ENCODE results near the gene ST8SIA6. TPM values are rescaled to one million over a fixed set of nuclear protein-coding genes. Genes with fewer than 3 reads are reported as not detected.
A peak's percentile ranks its signal among the peaks of the same experiment; 100 is the strongest.

The ST8SIA6 gene
- total and polyA plus RNA-seq, 9 of the 15 experiments (the other 6 are each of a cell fraction or from before 2014, with no cell fraction given), result 0.69 to 6.7 (median 5.0) TPM

DNA sequence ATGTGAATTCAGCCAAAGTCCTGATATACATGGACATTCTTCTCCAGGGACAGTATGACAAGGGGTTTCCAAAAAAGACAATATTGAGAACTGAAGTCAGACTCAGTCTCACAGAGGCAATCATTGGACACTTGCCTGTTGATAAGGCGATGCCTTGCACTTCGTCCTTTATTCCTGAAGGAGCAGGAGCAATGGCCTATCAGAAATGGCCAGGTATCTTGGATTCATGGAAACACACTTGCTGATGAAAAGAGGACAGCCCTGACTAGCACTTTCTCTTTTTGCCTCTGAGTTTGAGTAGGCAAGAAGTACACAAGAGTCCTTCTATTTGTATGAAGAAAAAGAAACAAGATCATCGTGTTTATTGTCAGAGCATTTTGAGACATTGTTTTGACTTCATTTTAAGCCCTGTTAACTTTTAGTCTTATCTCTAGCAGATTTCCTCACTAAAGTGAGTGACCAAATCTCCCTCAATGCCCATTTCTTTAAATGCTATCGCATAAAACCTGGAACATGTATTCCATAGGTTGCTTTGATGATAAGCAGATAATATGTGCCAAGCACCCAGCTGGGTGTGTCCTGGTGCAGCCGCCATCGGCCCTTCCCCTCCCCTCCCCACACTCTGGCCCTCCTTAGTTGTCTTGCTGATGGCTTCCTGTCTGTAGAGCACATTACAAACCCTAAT lies 26.6 kb downstream of the ST8SIA6 start:
- peak overlapping the region; percentile 86 for H2AFZ ChIP-seq (ENCODE audit: low read depth, low read length)
- DNase-seq (ENCODE audit: extremely low read depth in 1 of 4, low spot score in 3 of 4) (peak in 2 of 4 experiments; percentile 46 to 49), FAIRE-seq (no peak), ATAC-seq (no peak)
- no TSS peak for BruUV-seq (replicated peaks)
- H3K9me1 ChIP-seq (ENCODE audit: control insufficient read depth, insufficient read depth, low read length), result no peaks in the 10 kb centered on the region
- peak overlapping the region in 1 of 2 experiments; percentile 62; a peak in 2 of 4 replicates for H3K9ac ChIP-seq (ENCODE audit: insufficient read depth in 1 of 2, low read depth in 2 of 2, low read length in 2 of 2)
- ChIA-PET POLR2A (interaction anchor here (1.0 to 2.8 kb wide), 3 partner anchors 11 to 21 kb away, joined by 3 to 19 read pairs (median 3); no protein-coding TSS in a partner anchor), CTCF (ENCODE audit: low intra/inter-chr PET ratio) (no interaction called here)
- in situ Hi-C loops (cut with MboI) (no loop called here), intact Hi-C loops (cut with micrococcal nuclease) (no loop called here)
- H3K27ac ChIP-seq (ENCODE audit: extremely low read depth, low read depth, low read length), result peak overlapping the region; percentile 90
- no peak overlapping the region for H3K4me3 ChIP-seq
- no peaks in the 10 kb centered on the region for H3K27me3 ChIP-seq (ENCODE audit: control insufficient read depth in 2 of 2, insufficient read depth in 2 of 2, low read length in 2 of 2)
- H3K36me3 ChIP-seq (ENCODE audit: control insufficient read depth, insufficient read depth, low read length), result peaks cover 3% of the 10 kb centered on the region; the same call in 2 of the 3 replicates
- H3K79me2 ChIP-seq (ENCODE audit: control insufficient read depth, insufficient read depth, low read length), result peaks cover 13% of the 10 kb centered on the region; the same call in 1 of the 3 replicates
- no peaks in the 10 kb centered on the region for H3K9me3 ChIP-seq (replicated peaks; ENCODE audit: control insufficient read depth, insufficient read depth, low read depth, low read length)
- 4% methylated on average over 6 of the region's 6 CpGs for WGBS (ENCODE audit: insufficient coverage, low coverage, missing lambda C conversion rate)
- peak overlapping the region; percentile 89 for H3K4me2 ChIP-seq (ENCODE audit: insufficient read depth, low read length)
- H4K20me1 ChIP-seq (replicated peaks; ENCODE audit: control insufficient read depth, insufficient read depth, low read length), result no peaks in the 10 kb centered on the region
- H3K4me1 ChIP-seq (replicated peaks in 1 of 2; ENCODE audit: control insufficient read depth in 2 of 2, insufficient read depth in 2 of 2, low read length in 2 of 2), result peaks cover 52 to 90% of the 10 kb centered on the region in 2 experiments
- peak; percentile 36; the same call in 1 of the 2 replicates for TF ChIP-seq SP1 (CRISPR knock-in tag; IDR thresholded peaks at IDR 0.05)
- TF ChIP-seq SNRNP70 (optimal IDR thresholded peaks at IDR 0.05; ENCODE audit: low read depth, low read length), result no peak
- TF ChIP-seq, protein P1, sequence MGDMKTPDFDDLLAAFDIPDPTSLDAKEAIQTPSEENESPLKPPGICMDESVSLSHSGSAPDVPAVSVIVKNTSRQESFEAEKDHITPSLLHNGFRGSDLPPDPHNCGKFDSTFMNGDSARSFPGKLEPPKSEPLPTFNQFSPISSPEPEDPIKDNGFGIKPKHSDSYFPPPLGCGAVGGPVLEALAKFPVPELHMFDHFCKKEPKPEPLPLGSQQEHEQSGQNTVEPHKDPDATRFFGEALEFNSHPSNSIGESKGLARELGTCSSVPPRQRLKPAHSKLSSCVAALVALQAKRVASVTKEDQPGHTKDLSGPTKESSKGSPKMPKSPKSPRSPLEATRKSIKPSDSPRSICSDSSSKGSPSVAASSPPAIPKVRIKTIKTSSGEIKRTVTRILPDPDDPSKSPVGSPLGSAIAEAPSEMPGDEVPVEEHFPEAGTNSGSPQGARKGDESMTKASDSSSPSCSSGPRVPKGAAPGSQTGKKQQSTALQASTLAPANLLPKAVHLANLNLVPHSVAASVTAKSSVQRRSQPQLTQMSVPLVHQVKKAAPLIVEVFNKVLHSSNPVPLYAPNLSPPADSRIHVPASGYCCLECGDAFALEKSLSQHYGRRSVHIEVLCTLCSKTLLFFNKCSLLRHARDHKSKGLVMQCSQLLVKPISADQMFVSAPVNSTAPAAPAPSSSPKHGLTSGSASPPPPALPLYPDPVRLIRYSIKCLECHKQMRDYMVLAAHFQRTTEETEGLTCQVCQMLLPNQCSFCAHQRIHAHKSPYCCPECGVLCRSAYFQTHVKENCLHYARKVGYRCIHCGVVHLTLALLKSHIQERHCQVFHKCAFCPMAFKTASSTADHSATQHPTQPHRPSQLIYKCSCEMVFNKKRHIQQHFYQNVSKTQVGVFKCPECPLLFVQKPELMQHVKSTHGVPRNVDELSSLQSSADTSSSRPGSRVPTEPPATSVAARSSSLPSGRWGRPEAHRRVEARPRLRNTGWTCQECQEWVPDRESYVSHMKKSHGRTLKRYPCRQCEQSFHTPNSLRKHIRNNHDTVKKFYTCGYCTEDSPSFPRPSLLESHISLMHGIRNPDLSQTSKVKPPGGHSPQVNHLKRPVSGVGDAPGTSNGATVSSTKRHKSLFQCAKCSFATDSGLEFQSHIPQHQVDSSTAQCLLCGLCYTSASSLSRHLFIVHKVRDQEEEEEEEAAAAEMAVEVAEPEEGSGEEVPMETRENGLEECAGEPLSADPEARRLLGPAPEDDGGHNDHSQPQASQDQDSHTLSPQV (IDR thresholded peaks at IDR 0.05), result peak; percentile 83; the same call in 1 of the 2 replicates
- no peak for TF ChIP-seq NELFE (IDR thresholded peaks at IDR 0.05; ENCODE audit: insufficient read depth, insufficient read length)
- TF ChIP-seq SRSF3 (IDR thresholded peaks at IDR 0.05; ENCODE audit: insufficient read depth, low read length), result no peak
- TF ChIP-seq EHMT2 (IDR thresholded peaks at IDR 0.05), result no peak
- TF ChIP-seq, protein P2, sequence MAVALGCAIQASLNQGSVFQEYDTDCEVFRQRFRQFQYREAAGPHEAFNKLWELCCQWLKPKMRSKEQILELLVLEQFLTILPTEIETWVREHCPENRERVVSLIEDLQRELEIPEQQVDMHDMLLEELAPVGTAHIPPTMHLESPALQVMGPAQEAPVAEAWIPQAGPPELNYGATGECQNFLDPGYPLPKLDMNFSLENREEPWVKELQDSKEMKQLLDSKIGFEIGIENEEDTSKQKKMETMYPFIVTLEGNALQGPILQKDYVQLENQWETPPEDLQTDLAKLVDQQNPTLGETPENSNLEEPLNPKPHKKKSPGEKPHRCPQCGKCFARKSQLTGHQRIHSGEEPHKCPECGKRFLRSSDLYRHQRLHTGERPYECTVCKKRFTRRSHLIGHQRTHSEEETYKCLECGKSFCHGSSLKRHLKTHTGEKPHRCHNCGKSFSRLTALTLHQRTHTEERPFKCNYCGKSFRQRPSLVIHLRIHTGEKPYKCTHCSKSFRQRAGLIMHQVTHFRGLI (CRISPR knock-in tag; IDR thresholded peaks at IDR 0.05), result no peak
- TF ChIP-seq MTA1 (IDR thresholded peaks at IDR 0.05; ENCODE audit: borderline replicate concordance), result no peak
- TF ChIP-seq THRAP3 (IDR thresholded peaks at IDR 0.05; ENCODE audit: borderline replicate concordance), result no peak
- no peak for TF ChIP-seq OTX1 (CRISPR knock-in tag; IDR thresholded peaks at IDR 0.05)
- no peak for TF ChIP-seq MCM2 (IDR thresholded peaks at IDR 0.05; ENCODE audit: low read depth)

All from K562 (cell line).